SK-N-SH (cell line): Measurements from ENCODE around the gene GPR162. TPM values are rescaled to one million over a fixed set of nuclear protein-coding genes. Genes with fewer than 3 reads are reported as not detected.

Experiments
- CTCF ChIA-PET: fragments of 300-600, 350-600 bp; formaldehyde crosslinking; extraction: SDS; loops from one replicate; lab custom pipeline; 2021; lab: Yijun Ruan, JAX
- POLR2A ChIA-PET: fragments of 350-600 bp; sonication (Branson Sonifier 250); formaldehyde crosslinking; extraction: SDS; loops from one replicate; lab custom pipeline; 2020; ENCODE audit warnings: antibody characterized with exemption, inconsistent platforms; lab: Yijun Ruan, JAX
- DNase-seq: peaks from one replicate; pipeline ENCODE4 v3.0.0; 2012
- H2AFZ ChIP-seq: fragments of 200-600 bp; sonication (generic); 2 replicates; pipeline ENCODE4 v1.8.1; 2016; ENCODE audit warnings: antibody characterized with exemption, mild to moderate bottlenecking, low read depth
- H3F3A ChIP-seq: fragments of 200-600 bp; sonication (generic); replicated peaks from 2 replicates; pipeline ENCODE3; 2016; ENCODE audit warnings: antibody characterized with exemption, mild to moderate bottlenecking; ENCODE audit not compliant: insufficient read depth
- H3K27ac ChIP-seq, 2 experiments: fragments of 200-500 bp in 1 of 2; fragments of 200-600 bp in 1 of 2; sonication (Bioruptor generic) in 1 of 2; sonication (generic), shearing (Covaris generic) in 1 of 2; 2 replicates each; pipeline versions ENCODE4 v1.5.1 to v1.6.1; 2014 to 2016; ENCODE audit warnings: low read depth in 2 of 2, inconsistent platforms in 1 of 2, low read length in 1 of 2, mild to moderate bottlenecking in 1 of 2, mixed read lengths in 1 of 2
- H3K27me3 ChIP-seq: fragments of 200-600 bp; sonication (generic), shearing (Covaris generic); 2 replicates; pipeline ENCODE4 v1.6.1; 2016; ENCODE audit warnings: mixed run types; ENCODE audit not compliant: insufficient read depth
- H3K36me3 ChIP-seq, 2 experiments: fragments of 200-500 bp in 1 of 2; fragments of 200-600 bp in 1 of 2; sonication (Bioruptor generic) in 1 of 2; sonication (generic) in 1 of 2; replicated peaks in 1 of 2; 2 replicates each; pipeline versions ENCODE3 to v1.5.1; 2014 to 2016; ENCODE audit warnings: low read length in 1 of 2, mild to moderate bottlenecking in 1 of 2; ENCODE audit not compliant: insufficient read depth in 2 of 2, control insufficient read depth in 1 of 2
- H3K4me1 ChIP-seq, 2 experiments: fragments of 200-500 bp in 1 of 2; fragments of 200-600 bp in 1 of 2; sonication (Bioruptor generic) in 1 of 2; sonication (generic), shearing (Covaris generic) in 1 of 2; 2 replicates each; pipeline versions ENCODE4 v1.5.1 to v1.6.1; 2014 to 2016; ENCODE audit warnings: low read depth in 1 of 2, low read length in 1 of 2, mixed run types in 1 of 2; ENCODE audit not compliant: insufficient read depth in 2 of 2, control insufficient read depth in 1 of 2
- H3K4me2 ChIP-seq: fragments of 200-600 bp; sonication (generic), shearing (Covaris generic); 2 replicates; pipeline ENCODE4 v1.6.1; 2017; ENCODE audit warnings: mixed run types
- H3K4me3 ChIP-seq, 2 experiments: fragments of 200-500 bp in 1 of 2; fragments of 200-600 bp in 1 of 2; sonication (Bioruptor generic) in 1 of 2; sonication (generic), shearing (Covaris generic) in 1 of 2; 2 replicates each; pipeline versions ENCODE4 v1.5.1 to v1.8.1; 2014 to 2016; ENCODE audit warnings: low read depth in 2 of 2, inconsistent platforms in 1 of 2, low read length in 1 of 2, mild to moderate bottlenecking in 1 of 2, mixed read lengths in 1 of 2, moderate library complexity in 1 of 2
- H3K79me2 ChIP-seq: fragments of 200-600 bp; sonication (generic); 2 replicates; pipeline ENCODE4 v1.8.1; 2017; ENCODE audit warnings: mild to moderate bottlenecking; ENCODE audit not compliant: insufficient read depth
- H3K9ac ChIP-seq: fragments of 200-600 bp; sonication (generic); 2 replicates; pipeline ENCODE4 v1.6.1; 2017; ENCODE audit warnings: mixed run types
- H3K9me2 ChIP-seq: fragments of 200-600 bp; sonication (generic); 2 replicates; pipeline ENCODE4 v1.6.1; 2017; ENCODE audit warnings: mixed run types
- H3K9me3 ChIP-seq: fragments of 200-600 bp; sonication (generic); 2 replicates; pipeline ENCODE4 v1.6.1; 2017; ENCODE audit warnings: mixed run types, mild to moderate bottlenecking, moderate library complexity
- H4K20me1 ChIP-seq: fragments of 200-600 bp; sonication (generic); 2 replicates; pipeline ENCODE4 v1.6.1; 2017; ENCODE audit warnings: mild to moderate bottlenecking, mixed run types; ENCODE audit not compliant: insufficient read depth
- ELF1 ChIP-seq: IDR thresholded peaks from 2 replicates; pipeline ENCODE4 v1.4.0; 2012
- EP300 ChIP-seq, 2 experiments: IDR thresholded peaks; 2 replicates each; pipeline versions ENCODE4 v1.4.0 to v1.6.1; 2012; ENCODE audit warnings: borderline replicate concordance in 1 of 2, low read depth in 1 of 2, low read length in 1 of 2
- FOSL2 ChIP-seq: IDR thresholded peaks from 2 replicates; pipeline ENCODE4 v1.4.0; 2012; ENCODE audit warnings: low read depth, mild to moderate bottlenecking, moderate library complexity, borderline replicate concordance
- GABPA ChIP-seq: IDR thresholded peaks from 2 replicates; pipeline ENCODE4 v1.4.0; 2012; ENCODE audit warnings: low read depth, mild to moderate bottlenecking
- GATA2 ChIP-seq: sonication (generic); formaldehyde crosslinking; IDR thresholded peaks from 2 replicates; pipeline ENCODE4 v1.5.0; 2020; ENCODE audit warnings: mild to moderate bottlenecking, missing genetic modification reagents
- MEF2A ChIP-seq: IDR thresholded peaks from 2 replicates; pipeline ENCODE4 v1.4.0; 2012; ENCODE audit warnings: low read depth, borderline replicate concordance
- NRF1 ChIP-seq: IDR thresholded peaks from 2 replicates; pipeline ENCODE4 v1.6.1; 2012; ENCODE audit warnings: low read depth, mild to moderate bottlenecking, low read length
- RAD21 ChIP-seq: IDR thresholded peaks from 2 replicates; pipeline ENCODE4 v1.6.1; 2012; ENCODE audit warnings: mild to moderate bottlenecking, low read length
- RFX5 ChIP-seq: IDR thresholded peaks from 2 replicates; pipeline ENCODE4 v1.6.1; 2012; ENCODE audit warnings: mild to moderate bottlenecking, improper control_type of control experiment, low read length
- RXRA ChIP-seq: IDR thresholded peaks from 2 replicates; pipeline ENCODE4 v1.4.0; 2012; ENCODE audit warnings: low read depth, mild to moderate bottlenecking, borderline replicate concordance
- SIN3A ChIP-seq: IDR thresholded peaks from 2 replicates; pipeline ENCODE4 v1.6.1; 2012; ENCODE audit warnings: low read depth, mild to moderate bottlenecking, low read length, moderate library complexity, borderline replicate concordance
- SMC3 ChIP-seq: IDR thresholded peaks from 2 replicates; pipeline ENCODE4 v1.6.1; 2012; ENCODE audit warnings: low read depth, low read length, improper control_type of control experiment
- TCF12 ChIP-seq: IDR thresholded peaks from 2 replicates; pipeline ENCODE4 v1.4.0; 2012
- TEAD4 ChIP-seq: IDR thresholded peaks from 2 replicates; pipeline ENCODE4 v1.4.0; 2012; ENCODE audit warnings: mild to moderate bottlenecking, borderline replicate concordance; ENCODE audit not compliant: insufficient read depth
- YY1 ChIP-seq: IDR thresholded peaks from 2 replicates; pipeline ENCODE4 v1.4.0; 2012; ENCODE audit warnings: low read depth, mild to moderate bottlenecking
- WGBS: methylation state at CpG from one replicate; pipeline ENCODE4 v1.1.6; 2017; ENCODE audit warnings: low lambda C conversion rate; 5-methylcytosine and 5-hydroxymethylcytosine counted together
- polyA plus RNA-seq, 3 experiments: library from polyadenylated mRNA; depleted of rRNA; stranded (reverse); fragments of >200 nt; gene quantifications; 2 replicates each; pipeline ENCODE4 v1.2.3, GENCODE V29; 2012
- TF ChIP-seq, protein P1 (sequence below): fragments of 150-350 bp; IDR thresholded peaks from 2 replicates; pipeline ENCODE4 v1.6.1; 2017; ENCODE audit warnings: antibody characterized with exemption, low read length, low read depth, borderline replicate concordance
- TF ChIP-seq, protein P2 (sequence below): fragments of 200-600 bp; sonication (generic); IDR thresholded peaks from 2 replicates; pipeline ENCODE4 v1.6.1; 2017; ENCODE audit warnings: antibody characterized with exemption, mild to moderate bottlenecking, moderate library complexity
- TF ChIP-seq, protein P3 (sequence below): IDR thresholded peaks from 2 replicates; pipeline ENCODE4 v1.4.0; 2012; ENCODE audit warnings: low read depth, borderline replicate concordance

The GPR162 gene
- polyA plus RNA-seq, 1 of the 3 experiments (the other 2 are of a cell fraction), result 18.6 TPM

DNA sequence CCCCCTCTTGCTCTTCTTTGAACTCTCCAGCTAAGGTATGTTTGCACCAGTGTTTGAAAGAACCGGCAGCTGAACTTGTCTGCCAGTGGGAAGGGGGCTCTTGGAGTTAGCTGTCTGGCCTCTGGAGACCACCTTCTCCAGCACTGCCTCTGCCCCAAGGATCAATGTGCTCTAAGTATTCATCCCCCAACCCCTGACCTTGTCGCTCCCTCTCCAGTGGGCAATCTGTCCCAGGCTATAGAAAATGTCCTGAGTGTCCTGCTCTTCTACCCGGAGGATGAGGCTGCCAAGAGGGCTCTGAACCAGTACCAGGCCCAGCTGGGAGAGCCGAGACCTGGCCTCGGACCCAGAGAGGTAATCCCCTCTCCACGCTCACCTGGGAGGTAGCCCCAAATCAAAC is 9.4 kb downstream of the GPR162 start:
- WGBS, result 100% methylated on average over 2 of the region's 6 CpGs
- Histone ChIP-seq H4K20me1 (0 out of 2 replicates have a peak, but pooled peaks cover 8% of the 10 kb centered on the region), H3K9ac (no peak overlapping the region), H3K4me2 (no peak overlapping the region), H3K4me3 (no peak overlapping the region), H3F3A (peaks cover 5% of the 10 kb centered on the region), H3K9me2 (no peaks in the 10 kb centered on the region), H2AFZ (no peak overlapping the region), H3K36me3 (peaks cover 28 to 38% of the 10 kb centered on the region in 2 experiments), H3K9me3 (no peaks in the 10 kb centered on the region), H3K27me3 (no peaks in the 10 kb centered on the region), H3K79me2 (peaks cover 31% of the 10 kb centered on the region), H3K4me1 (peaks cover 5 to 23% of the 10 kb centered on the region in 2 experiments; a peak in 2 of 4 replicates), H3K27ac (no peak overlapping the region)
- ChIA-PET CTCF (interaction anchor here (0.9 to 14.1 kb wide), 6 partner anchors 17 to 77 kb away, joined by 3 to 246 read pairs (median 46); partner anchors contain the start of genes CDCA3, GNB3, MLF2 and PTMS), POLR2A (interaction anchor here (4.0 kb wide), 1 partner anchor 21 kb away, joined by 25 read pairs; the partner anchor contains the start of genes CDCA3 and USP5)
- TF ChIP-seq GATA2 (no peak), RXRA (no peak)
- no peak for DNase-seq

DNA sequence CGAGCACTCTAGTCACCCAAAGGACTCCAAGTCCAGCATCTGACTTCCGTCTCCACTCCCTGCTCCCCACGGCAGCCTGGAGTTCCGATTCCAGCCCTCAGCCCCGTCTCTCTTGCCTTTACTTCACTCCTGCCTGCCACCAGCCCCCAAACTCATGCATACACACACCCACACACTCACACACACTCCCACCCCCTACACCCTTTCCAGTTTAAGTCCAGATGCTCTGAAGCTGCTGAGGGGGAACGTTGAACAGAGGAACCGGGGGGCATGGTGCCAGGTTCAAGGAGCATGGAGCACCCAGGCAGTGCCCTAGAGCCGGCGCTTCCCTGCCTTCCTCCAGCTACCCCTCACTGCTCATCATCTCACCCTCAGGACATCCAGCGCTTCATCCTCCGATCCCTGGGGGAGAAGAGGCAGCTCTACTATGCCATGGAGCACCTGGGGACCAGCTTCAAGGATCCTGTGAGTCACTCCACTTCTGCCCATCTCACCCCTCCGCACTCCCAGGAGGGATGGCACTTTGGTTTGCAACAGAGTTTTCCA is 9.9 kb downstream of the GPR162 start:
- 0 out of 2 replicates have a peak, but pooled peaks cover 11% of the 10 kb centered on the region for H4K20me1 ChIP-seq
- H3K4me2 ChIP-seq, result no peak overlapping the region
- CTCF ChIA-PET, result interaction anchor here (0.7 to 14.1 kb wide), 6 partner anchors 16 to 229 kb away, joined by 3 to 246 read pairs (median 3); partner anchors contain the start of genes CDCA3, GNB3, MLF2 and USP5
- H3F3A ChIP-seq, result peaks cover 4% of the 10 kb centered on the region
- H3K4me3 ChIP-seq, result no peak overlapping the region
- H2AFZ ChIP-seq, result no peak overlapping the region
- DNase-seq, result no peak
- WGBS, result 96% methylated on average over 12 of the region's 12 CpGs
- H3K9ac ChIP-seq, result no peak overlapping the region
- POLR2A ChIA-PET, result interaction anchor here (2.0 to 4.0 kb wide), 2 partner anchors 21 kb away, joined by 5 to 25 read pairs; partner anchors contain the start of genes CDCA3 and USP5
- H3K36me3 ChIP-seq, result peaks cover 32 to 40% of the 10 kb centered on the region in 2 experiments
- H3K79me2 ChIP-seq, result peaks cover 31% of the 10 kb centered on the region
- TF ChIP-seq MEF2A (no peak), FOSL2 (no peak), SMC3 (no peak), NRF1 (no peak), RFX5 (no peak)
- no peak overlapping the region for H3K27ac ChIP-seq
- H3K9me3 ChIP-seq, result no peaks in the 10 kb centered on the region
- H3K4me1 ChIP-seq, result peaks cover 5 to 23% of the 10 kb centered on the region in 2 experiments; a peak in 2 of 4 replicates
- H3K27me3 ChIP-seq, result no peaks in the 10 kb centered on the region
- no peaks in the 10 kb centered on the region for H3K9me2 ChIP-seq

DNA sequence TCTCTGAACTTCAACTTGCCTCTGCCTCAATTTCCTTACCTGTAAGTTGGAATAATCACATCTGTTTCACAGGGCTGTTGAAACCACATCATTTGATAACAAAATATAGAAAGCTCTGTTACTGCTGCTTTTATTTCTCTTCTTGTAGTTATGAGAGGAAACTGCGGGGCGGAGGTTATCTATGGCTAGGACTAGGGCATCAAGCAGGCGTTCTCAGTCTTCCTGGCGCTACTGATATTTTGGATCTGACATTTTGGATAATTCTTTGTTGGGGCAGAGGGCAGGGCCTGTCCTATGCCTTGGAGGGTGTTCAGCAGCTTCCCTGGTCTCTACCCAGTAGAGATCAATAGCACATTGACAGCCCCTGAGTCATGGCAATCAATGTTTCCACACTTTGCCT is 10.5 kb downstream of the GPR162 start:
- Histone ChIP-seq H3K9ac (no peak overlapping the region), H3F3A (peaks cover under 1% of the 10 kb centered on the region), H3K27ac (no peak overlapping the region), H3K27me3 (no peaks in the 10 kb centered on the region), H3K4me2 (no peak overlapping the region), H3K4me1 (peaks cover 2 to 18% of the 10 kb centered on the region in 2 experiments; a peak in 2 of 4 replicates), H3K9me2 (no peaks in the 10 kb centered on the region), H3K4me3 (no peak overlapping the region), H3K79me2 (peaks cover 31% of the 10 kb centered on the region), H4K20me1 (0 out of 2 replicates have a peak, but pooled peaks cover 11% of the 10 kb centered on the region), H3K36me3 (peaks cover 32 to 46% of the 10 kb centered on the region in 2 experiments), H3K9me3 (no peaks in the 10 kb centered on the region), H2AFZ (no peak overlapping the region)
- no peak for DNase-seq
- ChIA-PET CTCF (interaction anchor here (0.7 to 14.1 kb wide), 5 partner anchors 16 to 229 kb away, joined by 3 to 246 read pairs (median 3); partner anchors contain the start of genes CDCA3, GNB3, MLF2 and USP5), POLR2A (interaction anchor here (2.0 kb wide), 1 partner anchor 21 kb away, joined by 5 read pairs; no protein-coding TSS in a partner anchor)
- WGBS, result 99% methylated on average over 4 of the region's 4 CpGs
- TF ChIP-seq TEAD4, result no peak
- TF ChIP-seq RFX5, result no peak
- TF ChIP-seq TCF12, result no peak
- TF ChIP-seq, protein P1, sequence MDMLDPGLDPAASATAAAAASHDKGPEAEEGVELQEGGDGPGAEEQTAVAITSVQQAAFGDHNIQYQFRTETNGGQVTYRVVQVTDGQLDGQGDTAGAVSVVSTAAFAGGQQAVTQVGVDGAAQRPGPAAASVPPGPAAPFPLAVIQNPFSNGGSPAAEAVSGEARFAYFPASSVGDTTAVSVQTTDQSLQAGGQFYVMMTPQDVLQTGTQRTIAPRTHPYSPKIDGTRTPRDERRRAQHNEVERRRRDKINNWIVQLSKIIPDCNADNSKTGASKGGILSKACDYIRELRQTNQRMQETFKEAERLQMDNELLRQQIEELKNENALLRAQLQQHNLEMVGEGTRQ, result no peak
- TF ChIP-seq EP300 (IDR thresholded peaks at IDR 0.05; ENCODE audit: borderline replicate concordance in 1 of 2, low read depth in 1 of 2, low read length in 1 of 2), result no peak
- TF ChIP-seq FOSL2, result no peak
- no peak for TF ChIP-seq SIN3A
- TF ChIP-seq, protein P2, sequence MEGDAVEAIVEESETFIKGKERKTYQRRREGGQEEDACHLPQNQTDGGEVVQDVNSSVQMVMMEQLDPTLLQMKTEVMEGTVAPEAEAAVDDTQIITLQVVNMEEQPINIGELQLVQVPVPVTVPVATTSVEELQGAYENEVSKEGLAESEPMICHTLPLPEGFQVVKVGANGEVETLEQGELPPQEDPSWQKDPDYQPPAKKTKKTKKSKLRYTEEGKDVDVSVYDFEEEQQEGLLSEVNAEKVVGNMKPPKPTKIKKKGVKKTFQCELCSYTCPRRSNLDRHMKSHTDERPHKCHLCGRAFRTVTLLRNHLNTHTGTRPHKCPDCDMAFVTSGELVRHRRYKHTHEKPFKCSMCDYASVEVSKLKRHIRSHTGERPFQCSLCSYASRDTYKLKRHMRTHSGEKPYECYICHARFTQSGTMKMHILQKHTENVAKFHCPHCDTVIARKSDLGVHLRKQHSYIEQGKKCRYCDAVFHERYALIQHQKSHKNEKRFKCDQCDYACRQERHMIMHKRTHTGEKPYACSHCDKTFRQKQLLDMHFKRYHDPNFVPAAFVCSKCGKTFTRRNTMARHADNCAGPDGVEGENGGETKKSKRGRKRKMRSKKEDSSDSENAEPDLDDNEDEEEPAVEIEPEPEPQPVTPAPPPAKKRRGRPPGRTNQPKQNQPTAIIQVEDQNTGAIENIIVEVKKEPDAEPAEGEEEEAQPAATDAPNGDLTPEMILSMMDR, result no peak
- no peak for TF ChIP-seq RXRA
- no peak for TF ChIP-seq GABPA
- TF ChIP-seq YY1, result no peak
- no peak for TF ChIP-seq RAD21
- TF ChIP-seq, protein P3, sequence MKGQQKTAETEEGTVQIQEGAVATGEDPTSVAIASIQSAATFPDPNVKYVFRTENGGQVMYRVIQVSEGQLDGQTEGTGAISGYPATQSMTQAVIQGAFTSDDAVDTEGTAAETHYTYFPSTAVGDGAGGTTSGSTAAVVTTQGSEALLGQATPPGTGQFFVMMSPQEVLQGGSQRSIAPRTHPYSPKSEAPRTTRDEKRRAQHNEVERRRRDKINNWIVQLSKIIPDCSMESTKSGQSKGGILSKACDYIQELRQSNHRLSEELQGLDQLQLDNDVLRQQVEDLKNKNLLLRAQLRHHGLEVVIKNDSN, result no peak
- TF ChIP-seq MEF2A, result no peak
- TF ChIP-seq ELF1, result no peak
